ENCODE data around the gene GMPR2.
A peak's percentile ranks its signal among the peaks of the same experiment; 100 is the strongest.
"Not testable (repeated sequence)": the region's sequence is repeated elsewhere in the genome, so short reads cannot be mapped to it uniquely, and the experiment has no call there.

Gene GMPR2

GRCh38 chr14:24232121-24232644, 546 bp upstream of the GMPR2 start, which contains the start of gene NEDD8:
Gene NEDD8 (minus strand): TSS chr14:24232367. CDS start chr14:24232267, 100 bp downstream.
- peak; percentile 86 for DNase-seq

- DNase-seq: no peak
Observed at GRCh38 chr14:24233538-24233866, 773 bp downstream of the GMPR2 start.

GRCh38 chr14:24234095-24235005, 1.6 kb downstream of the GMPR2 start:
- no peak for DNase-seq

- no peak for DNase-seq
Observed at GRCh38 chr14:24235804-24236688, 3.3 kb downstream of the GMPR2 start.

- no peak for DNase-seq
Observed at GRCh38 chr14:24236689-24237462, 4.1 kb downstream of the GMPR2 start.

- DNase-seq: no peak
Observed at GRCh38 chr14:24237463-24237955, 4.8 kb downstream of the GMPR2 start.

- no peak for DNase-seq
Observed at GRCh38 chr14:24238123-24238522, 5.4 kb downstream of the GMPR2 start.

- DNase-seq: no peak
Observed at GRCh38 chr14:24238527-24239037, 5.9 kb downstream of the GMPR2 start.

GRCh38 chr14:24240110-24240918, 7.6 kb downstream of the GMPR2 start:
- DNase-seq: no peak

- DNase-seq: peak; percentile 92
Observed at GRCh38 chr14:24241829-24242443, 9.2 kb downstream of the GMPR2 start.

- DNase-seq: no peak
Observed at GRCh38 chr14:24243336-24243836, 10.7 kb downstream of the GMPR2 start.

GRCh38 chr14:24245350-24245749, 12.6 kb downstream of the GMPR2 start:
- DNase-seq: not testable (repeated sequence)

- DNase-seq: no peak
Observed at GRCh38 chr14:24246765-24247212, 14.1 kb downstream of the GMPR2 start.

GRCh38 chr14:24247422-24247821, 14.7 kb downstream of the GMPR2 start:
- no peak for DNase-seq

- DNase-seq: no peak
Observed at GRCh38 chr14:24249230-24250021, 16.7 kb downstream of the GMPR2 start.

GRCh38 chr14:24250354-24250753, 17.6 kb downstream of the GMPR2 start:
- DNase-seq: no peak

GRCh38 chr14:24251880-24252288, 19.2 kb downstream of the GMPR2 start:
- no peak for DNase-seq

GRCh38 chr14:24252289-24253124, 19.8 kb downstream of the GMPR2 start:
- no peak for DNase-seq

GRCh38 chr14:24253936-24254335, 21.2 kb downstream of the GMPR2 start:
- DNase-seq: no peak

Measured in NCI-H1436 (cell line).